ENCODE measurements around the gene NEK7. TPM values are rescaled to one million over a fixed set of nuclear protein-coding genes. Genes with fewer than 3 reads are reported as not detected.
A peak's percentile ranks its signal among the peaks of the same experiment; 100 is the strongest.

The NEK7 gene
- total and polyA plus RNA-seq, 9 donors, result 29.0 to 49.6 (median 35.2) TPM

GRCh38 chr1:198273748-198274295 is 117.0 kb downstream of the NEK7 start:
- no peaks in the 10 kb centered on the region for H3K4me1 ChIP-seq (ENCODE audit: control insufficient read depth, insufficient read depth, low read length)
- no peaks in the 10 kb centered on the region for H3K9me3 ChIP-seq (replicated peaks; ENCODE audit: control insufficient read depth, low read depth, low read length)
- WGBS (ENCODE audit: insufficient coverage), result no CpG with 5 or more reads among the region's 1 CpG
- no peak overlapping the region for H3K4me3 ChIP-seq (ENCODE audit: low read length)
- DNase-seq, result peak; percentile 17
- H3K27ac ChIP-seq (ENCODE audit: low read length), result no peak overlapping the region
- H3K27me3 ChIP-seq (ENCODE audit: control insufficient read depth, insufficient read depth, low read length), result no peaks in the 10 kb centered on the region
- no peaks in the 10 kb centered on the region for H3K36me3 ChIP-seq (ENCODE audit: control insufficient read depth, insufficient read depth, low read length)

- no CpG with 5 or more reads among the region's 1 CpG for WGBS (ENCODE audit: insufficient coverage)
- Histone ChIP-seq H3K27ac (ENCODE audit: low read length) (no peak overlapping the region), H3K4me1 (ENCODE audit: control insufficient read depth, insufficient read depth, low read length) (no peaks in the 10 kb centered on the region), H3K36me3 (ENCODE audit: control insufficient read depth, insufficient read depth, low read length) (no peaks in the 10 kb centered on the region), H3K4me3 (ENCODE audit: low read length) (no peak overlapping the region), H3K9me3 (replicated peaks; ENCODE audit: control insufficient read depth, low read depth, low read length) (no peaks in the 10 kb centered on the region), H3K27me3 (ENCODE audit: control insufficient read depth, insufficient read depth, low read length) (no peaks in the 10 kb centered on the region)
- DNase-seq, result no peak
Observed at GRCh38 chr1:198275597-198275996, 118.8 kb downstream of the NEK7 start.

- WGBS (ENCODE audit: insufficient coverage), result no CpG with 5 or more reads among the region's 1 CpG
- DNase-seq, result no peak
- H3K4me1 ChIP-seq (ENCODE audit: control insufficient read depth, insufficient read depth, low read length), result no peaks in the 10 kb centered on the region
- no peak overlapping the region for H3K4me3 ChIP-seq (ENCODE audit: low read length)
- H3K9me3 ChIP-seq (replicated peaks; ENCODE audit: control insufficient read depth, low read depth, low read length), result no peaks in the 10 kb centered on the region
- no peak overlapping the region for H3K27ac ChIP-seq (ENCODE audit: low read length)
- no peaks in the 10 kb centered on the region for H3K27me3 ChIP-seq (ENCODE audit: control insufficient read depth, insufficient read depth, low read length)
- H3K36me3 ChIP-seq (ENCODE audit: control insufficient read depth, insufficient read depth, low read length), result no peaks in the 10 kb centered on the region
Observed at GRCh38 chr1:198276241-198276640, 119.4 kb downstream of the NEK7 start.

- WGBS (ENCODE audit: insufficient coverage), result no CpG with 5 or more reads among the region's 1 CpG
- no peaks in the 10 kb centered on the region for H3K9me3 ChIP-seq (replicated peaks; ENCODE audit: control insufficient read depth, low read depth, low read length)
- no peaks in the 10 kb centered on the region for H3K36me3 ChIP-seq (ENCODE audit: control insufficient read depth, insufficient read depth, low read length)
- H3K4me1 ChIP-seq (ENCODE audit: control insufficient read depth, insufficient read depth, low read length), result no peaks in the 10 kb centered on the region
- H3K27me3 ChIP-seq (ENCODE audit: control insufficient read depth, insufficient read depth, low read length), result no peaks in the 10 kb centered on the region
- H3K4me3 ChIP-seq (ENCODE audit: low read length), result no peak overlapping the region
- no peak for DNase-seq
- H3K27ac ChIP-seq (ENCODE audit: low read length), result no peak overlapping the region
Observed at GRCh38 chr1:198278943-198279342, 122.1 kb downstream of the NEK7 start.

GRCh38 chr1:198280080-198280479 is 123.3 kb downstream of the NEK7 start:
- H3K27ac ChIP-seq (ENCODE audit: low read length), result no peak overlapping the region
- WGBS (ENCODE audit: insufficient coverage), result 80% methylated on average over 1 of the region's 2 CpGs

GRCh38 chr1:198281911-198282310 is 125.1 kb downstream of the NEK7 start:
- Histone ChIP-seq H3K9me3 (replicated peaks; ENCODE audit: control insufficient read depth, low read depth, low read length) (no peaks in the 10 kb centered on the region), H3K4me1 (ENCODE audit: control insufficient read depth, insufficient read depth, low read length) (no peaks in the 10 kb centered on the region), H3K27ac (ENCODE audit: low read length) (no peak overlapping the region), H3K4me3 (ENCODE audit: low read length) (no peak overlapping the region), H3K27me3 (ENCODE audit: control insufficient read depth, insufficient read depth, low read length) (no peaks in the 10 kb centered on the region), H3K36me3 (ENCODE audit: control insufficient read depth, insufficient read depth, low read length) (no peaks in the 10 kb centered on the region)
- 86% methylated on average over 1 of the region's 1 CpG for WGBS (ENCODE audit: insufficient coverage)
- DNase-seq, result no peak

More at GRCh38 chr1:198280080-198280479, 123.3 kb downstream of the NEK7 start:
- H3K4me3 ChIP-seq (ENCODE audit: low read length), result no peak overlapping the region
- no peaks in the 10 kb centered on the region for H3K4me1 ChIP-seq (ENCODE audit: control insufficient read depth, insufficient read depth, low read length)
- DNase-seq, result no peak
- no peaks in the 10 kb centered on the region for H3K27me3 ChIP-seq (ENCODE audit: control insufficient read depth, insufficient read depth, low read length)
- no peaks in the 10 kb centered on the region for H3K9me3 ChIP-seq (replicated peaks; ENCODE audit: control insufficient read depth, low read depth, low read length)
- no peaks in the 10 kb centered on the region for H3K36me3 ChIP-seq (ENCODE audit: control insufficient read depth, insufficient read depth, low read length)

GRCh38 chr1:198283222-198283621 is 126.4 kb downstream of the NEK7 start:
- Histone ChIP-seq H3K4me3 (ENCODE audit: low read length) (no peak overlapping the region), H3K27ac (ENCODE audit: low read length) (no peak overlapping the region), H3K36me3 (ENCODE audit: control insufficient read depth, insufficient read depth, low read length) (no peaks in the 10 kb centered on the region), H3K9me3 (replicated peaks; ENCODE audit: control insufficient read depth, low read depth, low read length) (no peaks in the 10 kb centered on the region), H3K4me1 (ENCODE audit: control insufficient read depth, insufficient read depth, low read length) (no peaks in the 10 kb centered on the region), H3K27me3 (ENCODE audit: control insufficient read depth, insufficient read depth, low read length) (no peaks in the 10 kb centered on the region)
- DNase-seq, result no peak
- no CpG with 5 or more reads among the region's 6 CpGs for WGBS (ENCODE audit: insufficient coverage)

- no peaks in the 10 kb centered on the region for H3K9me3 ChIP-seq (replicated peaks; ENCODE audit: control insufficient read depth, low read depth, low read length)
- no peaks in the 10 kb centered on the region for H3K4me1 ChIP-seq (ENCODE audit: control insufficient read depth, insufficient read depth, low read length)
- no peak overlapping the region for H3K27ac ChIP-seq (ENCODE audit: low read length)
- H3K27me3 ChIP-seq (ENCODE audit: control insufficient read depth, insufficient read depth, low read length), result no peaks in the 10 kb centered on the region
- no peaks in the 10 kb centered on the region for H3K36me3 ChIP-seq (ENCODE audit: control insufficient read depth, insufficient read depth, low read length)
- no CpG with 5 or more reads among the region's 4 CpGs for WGBS (ENCODE audit: insufficient coverage)
- no peak overlapping the region for H3K4me3 ChIP-seq (ENCODE audit: low read length)
- DNase-seq, result no peak
Observed at GRCh38 chr1:198287916-198288315, 131.1 kb downstream of the NEK7 start.

GRCh38 chr1:198290089-198290683 is 133.4 kb downstream of the NEK7 start:
- H3K4me3 ChIP-seq (ENCODE audit: low read length), result no peak overlapping the region
- no peaks in the 10 kb centered on the region for H3K9me3 ChIP-seq (replicated peaks; ENCODE audit: control insufficient read depth, low read depth, low read length)
- no peaks in the 10 kb centered on the region for H3K27me3 ChIP-seq (ENCODE audit: control insufficient read depth, insufficient read depth, low read length)
- DNase-seq, result peak; percentile 8
- no peaks in the 10 kb centered on the region for H3K36me3 ChIP-seq (ENCODE audit: control insufficient read depth, insufficient read depth, low read length)
- peak overlapping the region; percentile 4 for H3K27ac ChIP-seq (ENCODE audit: low read length)
- WGBS (ENCODE audit: insufficient coverage), result no CpG with 5 or more reads among the region's 7 CpGs
- no peaks in the 10 kb centered on the region for H3K4me1 ChIP-seq (ENCODE audit: control insufficient read depth, insufficient read depth, low read length)

GRCh38 chr1:198291036-198291435 is 134.2 kb downstream of the NEK7 start:
- no peak overlapping the region for H3K4me3 ChIP-seq (ENCODE audit: low read length)
- H3K27ac ChIP-seq (ENCODE audit: low read length), result no peak overlapping the region
- H3K9me3 ChIP-seq (replicated peaks; ENCODE audit: control insufficient read depth, low read depth, low read length), result no peaks in the 10 kb centered on the region
- no peak for DNase-seq
- H3K36me3 ChIP-seq (ENCODE audit: control insufficient read depth, insufficient read depth, low read length), result no peaks in the 10 kb centered on the region
- H3K27me3 ChIP-seq (ENCODE audit: control insufficient read depth, insufficient read depth, low read length), result no peaks in the 10 kb centered on the region
- H3K4me1 ChIP-seq (ENCODE audit: control insufficient read depth, insufficient read depth, low read length), result no peaks in the 10 kb centered on the region

- no peak overlapping the region for H3K4me3 ChIP-seq (ENCODE audit: low read length)
- DNase-seq, result no peak
Observed at GRCh38 chr1:198291924-198292323, 135.1 kb downstream of the NEK7 start.

More at GRCh38 chr1:198291924-198292323, 135.1 kb downstream of the NEK7 start:
- Histone ChIP-seq H3K27me3 (ENCODE audit: control insufficient read depth, insufficient read depth, low read length) (no peaks in the 10 kb centered on the region), H3K4me1 (ENCODE audit: control insufficient read depth, insufficient read depth, low read length) (no peaks in the 10 kb centered on the region), H3K9me3 (replicated peaks; ENCODE audit: control insufficient read depth, low read depth, low read length) (no peaks in the 10 kb centered on the region), H3K27ac (ENCODE audit: low read length) (no peak overlapping the region), H3K36me3 (ENCODE audit: control insufficient read depth, insufficient read depth, low read length) (no peaks in the 10 kb centered on the region)

Data from muscle of leg (tissue), 11 donors.